ENCODE measurements around the gene CTTNBP2.

Gene CTTNBP2

DNA sequence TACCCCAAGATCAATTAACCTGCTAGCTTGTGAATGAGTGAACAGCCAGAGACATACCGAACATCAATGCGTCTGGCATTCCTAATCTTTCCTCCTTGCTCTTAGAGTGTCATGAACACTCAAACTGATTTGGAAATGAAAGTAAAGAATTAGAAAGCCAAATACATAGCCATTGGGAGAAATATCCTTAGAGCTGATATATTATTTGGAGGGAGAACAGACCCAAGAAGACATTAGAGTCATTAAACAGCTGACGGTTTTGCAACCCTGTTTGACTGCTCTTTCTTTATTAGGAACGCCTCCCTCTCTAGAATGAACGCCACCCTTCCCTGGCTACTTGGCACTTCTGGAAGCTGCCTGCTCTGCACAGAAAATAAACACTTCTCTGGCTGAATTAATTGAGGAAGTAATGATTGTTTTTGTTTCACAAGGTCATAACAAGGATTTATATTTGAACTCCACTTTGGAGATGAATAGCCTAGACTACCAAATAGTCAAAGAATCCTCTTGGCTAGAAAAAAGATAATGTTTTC is 42.8 kb downstream of the CTTNBP2 start:
- Histone ChIP-seq H3K27ac (replicated peaks) (no peak overlapping the region), H3K4me3 (replicated peaks; ENCODE audit: insufficient read depth, low read length) (no peak overlapping the region), H3K27me3 (ENCODE audit: insufficient read depth, poor library complexity, severe bottlenecking) (no peaks in the 10 kb centered on the region)
- TF ChIP-seq REST (IDR thresholded peaks at IDR 0.05; ENCODE audit: insufficient replicate concordance, low read depth): no peak
- TF ChIP-seq, protein P1, sequence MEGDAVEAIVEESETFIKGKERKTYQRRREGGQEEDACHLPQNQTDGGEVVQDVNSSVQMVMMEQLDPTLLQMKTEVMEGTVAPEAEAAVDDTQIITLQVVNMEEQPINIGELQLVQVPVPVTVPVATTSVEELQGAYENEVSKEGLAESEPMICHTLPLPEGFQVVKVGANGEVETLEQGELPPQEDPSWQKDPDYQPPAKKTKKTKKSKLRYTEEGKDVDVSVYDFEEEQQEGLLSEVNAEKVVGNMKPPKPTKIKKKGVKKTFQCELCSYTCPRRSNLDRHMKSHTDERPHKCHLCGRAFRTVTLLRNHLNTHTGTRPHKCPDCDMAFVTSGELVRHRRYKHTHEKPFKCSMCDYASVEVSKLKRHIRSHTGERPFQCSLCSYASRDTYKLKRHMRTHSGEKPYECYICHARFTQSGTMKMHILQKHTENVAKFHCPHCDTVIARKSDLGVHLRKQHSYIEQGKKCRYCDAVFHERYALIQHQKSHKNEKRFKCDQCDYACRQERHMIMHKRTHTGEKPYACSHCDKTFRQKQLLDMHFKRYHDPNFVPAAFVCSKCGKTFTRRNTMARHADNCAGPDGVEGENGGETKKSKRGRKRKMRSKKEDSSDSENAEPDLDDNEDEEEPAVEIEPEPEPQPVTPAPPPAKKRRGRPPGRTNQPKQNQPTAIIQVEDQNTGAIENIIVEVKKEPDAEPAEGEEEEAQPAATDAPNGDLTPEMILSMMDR (IDR thresholded peaks at IDR 0.05; ENCODE audit: insufficient read depth, low read length): no peak
- TF ChIP-seq GABPA (IDR thresholded peaks at IDR 0.05; ENCODE audit: low read depth): no peak
- TF ChIP-seq POLR2AphosphoS5 (IDR thresholded peaks at IDR 0.05; ENCODE audit: low read depth): no peak
- TF ChIP-seq SPI1 (IDR thresholded peaks at IDR 0.05; ENCODE audit: borderline replicate concordance, low read depth): no peak
- no peak for DNase-seq (ENCODE audit: low read depth in 1 of 2, low spot score in 1 of 2)

DNA sequence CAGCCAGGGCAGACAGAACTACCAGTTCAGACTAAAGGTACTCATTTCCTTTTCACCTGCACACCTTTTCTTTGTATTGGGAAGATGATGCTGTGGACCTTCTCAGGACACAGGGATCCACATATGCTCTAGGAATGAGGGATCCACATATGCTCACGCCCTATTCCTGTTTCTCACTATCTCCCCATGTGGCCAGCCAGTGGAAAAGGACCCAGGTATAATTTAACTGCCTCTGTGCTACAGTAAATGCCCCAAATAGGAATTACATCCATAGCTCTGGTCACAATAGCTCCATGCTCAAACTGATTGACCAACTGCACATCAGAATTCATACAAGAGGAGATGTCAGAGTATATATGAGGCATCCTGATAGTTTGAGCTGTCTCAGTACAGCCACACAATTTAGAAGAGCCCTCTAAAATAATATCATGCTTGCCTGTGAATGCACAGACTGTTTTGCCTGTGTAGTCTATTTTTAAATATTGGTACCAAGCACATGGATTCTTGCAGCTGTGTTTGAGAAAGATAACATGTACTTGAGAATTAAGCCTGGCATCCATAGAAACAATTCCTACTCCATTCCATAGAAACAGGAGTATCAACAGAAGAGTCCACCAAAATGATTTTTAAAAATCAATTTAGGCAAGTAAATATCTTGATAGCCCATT is 43.7 kb downstream of the CTTNBP2 start:
- TF ChIP-seq, protein P1 (IDR thresholded peaks at IDR 0.05; ENCODE audit: insufficient read depth, low read length): no peak
- TF ChIP-seq SPI1 (IDR thresholded peaks at IDR 0.05; ENCODE audit: borderline replicate concordance, low read depth) (no peak), REST (IDR thresholded peaks at IDR 0.05; ENCODE audit: insufficient replicate concordance, low read depth) (no peak), POLR2AphosphoS5 (IDR thresholded peaks at IDR 0.05; ENCODE audit: low read depth) (no peak), GABPA (IDR thresholded peaks at IDR 0.05; ENCODE audit: low read depth) (no peak)
- no peak overlapping the region for H3K4me3 ChIP-seq (replicated peaks; ENCODE audit: insufficient read depth, low read length)
- H3K27ac ChIP-seq (replicated peaks): no peak overlapping the region
- no peaks in the 10 kb centered on the region for H3K27me3 ChIP-seq (ENCODE audit: insufficient read depth, poor library complexity, severe bottlenecking)
- DNase-seq (ENCODE audit: low read depth in 1 of 2, low spot score in 1 of 2): no peak

GRCh38 chr7:117828825-117829224 is 44.4 kb downstream of the CTTNBP2 start:
- no peak for DNase-seq (ENCODE audit: low read depth in 1 of 2, low spot score in 1 of 2)
- H3K27ac ChIP-seq (replicated peaks): no peak overlapping the region

More at GRCh38 chr7:117828825-117829224, 44.4 kb downstream of the CTTNBP2 start:
- TF ChIP-seq SPI1 (IDR thresholded peaks at IDR 0.05; ENCODE audit: borderline replicate concordance, low read depth): no peak
- no peak for TF ChIP-seq POLR2AphosphoS5 (IDR thresholded peaks at IDR 0.05; ENCODE audit: low read depth)
- TF ChIP-seq, protein P1 (IDR thresholded peaks at IDR 0.05; ENCODE audit: insufficient read depth, low read length): no peak
- no peak for TF ChIP-seq REST (IDR thresholded peaks at IDR 0.05; ENCODE audit: insufficient replicate concordance, low read depth)
- H3K4me3 ChIP-seq (replicated peaks; ENCODE audit: insufficient read depth, low read length): no peak overlapping the region
- H3K27me3 ChIP-seq (ENCODE audit: insufficient read depth, poor library complexity, severe bottlenecking): no peaks in the 10 kb centered on the region
